T47D (cell line): Measurements from ENCODE around the gene NAAA.

Source experiments
- DNase-seq, 2 experiments: peaks; one replicate each; pipeline versions ENCODE4 v3.0.0 to v3.0.0-alpha.2; 2011 to 2012; ENCODE audit warnings: low read depth in 1 of 2, low spot score in 1 of 2
- JUND ChIP-seq: IDR thresholded peaks from 2 replicates; pipeline ENCODE4 v1.6.1; 2012; ENCODE audit warnings: low read depth
- in situ Hi-C: cut with HindIII; loops from 2 replicates; pipeline ENCODE4 v1.10.0; 2016; ENCODE audit warnings: low sequenced_read_pairs, low pct_unique_long_range_greater_than_20kb

NAAA gene

DNA sequence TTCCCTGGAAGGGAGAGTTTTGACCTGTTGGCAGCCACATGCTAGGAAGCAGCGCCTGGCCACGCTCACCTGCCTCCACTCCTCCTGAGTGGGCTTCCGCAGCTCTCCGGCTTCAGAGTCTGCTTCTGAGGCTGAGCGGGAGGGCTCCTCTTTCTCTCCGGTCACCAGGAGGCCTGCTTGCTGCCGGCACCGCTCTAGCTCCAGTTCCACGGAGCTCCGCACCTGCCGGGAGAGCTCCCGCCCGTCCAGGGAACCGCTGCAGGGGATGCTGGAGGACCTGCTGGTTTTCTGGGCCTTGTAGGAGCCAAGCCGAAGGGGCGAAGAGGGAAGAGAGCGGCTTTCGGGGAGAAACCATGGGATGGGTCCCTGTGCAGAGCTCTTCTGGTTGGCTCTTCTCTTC lies 64.6 kb downstream of the NAAA start:
- TF ChIP-seq JUND, result no peak
- no peak for DNase-seq
- in situ Hi-C loops, result no loop called here

- TF ChIP-seq JUND, result no peak
- in situ Hi-C loops, result no loop called here
- no peak for DNase-seq
These were observed 71.7 kb downstream of the NAAA start for GRCh38 chr4:75869100-75869499.

DNA sequence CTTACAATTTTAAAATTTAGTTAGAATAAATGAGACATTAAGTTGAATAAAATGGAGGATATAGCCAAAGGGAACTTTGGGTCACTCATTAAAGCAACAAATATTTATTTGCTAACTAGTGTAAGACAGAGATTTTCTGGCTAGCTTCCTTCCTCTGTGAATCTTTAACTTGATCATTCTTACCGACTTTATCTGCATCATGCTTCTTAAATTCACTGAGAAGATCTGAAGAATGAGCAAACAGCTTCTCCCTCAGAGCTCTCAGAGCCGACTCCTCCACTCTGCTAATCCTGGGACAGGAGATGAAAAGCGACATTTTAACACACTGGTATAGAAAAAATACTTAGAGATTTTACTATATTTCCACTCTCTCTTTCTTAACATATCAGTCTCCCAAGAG lies 73.7 kb downstream of the NAAA start:
- DNase-seq, result no peak
- TF ChIP-seq JUND, result no peak
- in situ Hi-C loops, result no loop called here
